ENCODE results near the gene PPP1R7. TPM values are rescaled to one million over a fixed set of nuclear protein-coding genes. Genes with fewer than 3 reads are reported as not detected.

PPP1R7 gene, protein sequence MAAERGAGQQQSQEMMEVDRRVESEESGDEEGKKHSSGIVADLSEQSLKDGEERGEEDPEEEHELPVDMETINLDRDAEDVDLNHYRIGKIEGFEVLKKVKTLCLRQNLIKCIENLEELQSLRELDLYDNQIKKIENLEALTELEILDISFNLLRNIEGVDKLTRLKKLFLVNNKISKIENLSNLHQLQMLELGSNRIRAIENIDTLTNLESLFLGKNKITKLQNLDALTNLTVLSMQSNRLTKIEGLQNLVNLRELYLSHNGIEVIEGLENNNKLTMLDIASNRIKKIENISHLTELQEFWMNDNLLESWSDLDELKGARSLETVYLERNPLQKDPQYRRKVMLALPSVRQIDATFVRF
- total RNA-seq: 104 and 120 TPM in 2 replicates

GRCh38 chr2:241149925-241150659 lies at the start of gene PPP1R7:
Gene PPP1R7 (plus strand): TSS chr2:241150467. CDS start chr2:241150496, 29 bp downstream.

DNA sequence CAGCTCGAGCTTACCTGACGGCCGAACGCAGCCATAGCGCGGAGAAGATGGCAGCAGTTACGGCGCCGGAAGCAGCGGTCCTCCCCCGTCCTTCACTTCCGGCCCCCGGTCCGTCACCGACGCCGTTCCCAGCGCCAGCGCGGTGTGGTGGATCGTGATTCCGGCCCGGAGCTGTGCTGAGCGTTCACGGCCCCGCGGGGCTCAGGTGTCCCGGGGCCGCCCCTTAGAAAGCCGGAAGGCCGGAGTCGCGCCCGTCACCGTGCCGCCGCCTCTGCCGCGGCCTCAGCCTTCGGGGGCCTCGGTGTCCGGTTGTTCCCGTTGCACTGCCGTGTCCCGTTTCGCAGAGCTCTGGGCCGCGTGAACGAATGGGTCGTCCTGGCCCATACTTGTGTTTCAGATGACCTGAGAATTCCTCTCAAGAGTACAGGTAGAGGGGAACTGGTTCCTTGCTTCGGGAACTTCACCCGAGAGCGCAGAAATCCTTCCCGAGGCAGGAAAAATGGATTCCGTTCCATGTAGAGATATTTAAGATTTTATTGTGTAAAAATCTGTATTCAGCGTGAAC lies 47.9 kb upstream of the PPP1R7 start, which contains the start of gene MTERF4:
MTERF4 (minus strand) TSS at position 49 of the 565 bp plus-strand sequence; CDS start at position 35, 14 bp downstream.

GRCh38 chr2:241148891-241149674 lies 1.2 kb upstream of the PPP1R7 start, which contains the start of gene PASK:
Gene PASK (minus strand): TSS chr2:241149472. CDS start chr2:241143032, 6,440 bp downstream.

DNA sequence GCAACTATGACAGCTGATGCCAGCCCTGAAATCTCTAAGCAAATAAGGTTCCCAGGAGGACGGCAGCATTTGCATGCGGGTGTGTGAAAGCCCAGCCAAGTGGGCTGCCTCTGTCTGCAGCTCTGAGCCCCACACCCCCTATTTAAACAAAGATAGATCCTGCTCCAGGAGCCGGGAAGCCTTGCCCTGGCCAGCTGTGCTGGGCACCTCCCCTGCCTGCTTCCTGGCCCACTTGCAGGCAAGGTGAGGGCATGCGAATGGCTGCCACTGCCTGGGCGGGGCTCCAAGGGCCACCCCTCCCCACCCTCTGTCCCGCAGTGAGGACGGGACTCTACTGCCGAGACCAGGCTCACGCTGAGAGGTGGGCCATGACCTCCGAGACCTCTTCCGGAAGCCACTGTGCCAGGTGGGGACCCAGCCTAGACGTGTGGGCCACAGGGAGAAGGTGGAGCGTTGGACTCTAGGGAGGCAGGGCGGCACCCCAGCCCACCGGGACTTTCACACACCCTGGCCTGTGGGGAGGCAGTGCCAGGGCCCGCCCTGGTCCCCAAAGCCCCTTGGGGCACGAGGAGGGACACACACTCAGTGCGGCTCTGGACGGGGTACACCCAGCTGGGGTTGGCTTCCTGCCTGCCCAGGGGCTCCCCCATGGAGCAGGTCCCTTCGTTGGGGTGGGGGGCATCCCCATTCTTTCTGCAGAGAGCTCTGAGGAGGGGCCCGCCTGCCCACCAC lies 38.3 kb downstream of the PPP1R7 start, which contains the start of gene ANO7:
ANO7 (plus strand) TSS at position 317 of the 732 bp plus-strand sequence. CDS start 1,387 bp downstream, outside the sequence.

Other genes with a start within 250 kb of the PPP1R7 start
- gene CROCC2, start 244.1 kb upstream of the PPP1R7 start, total RNA-seq: not detected in 2 replicates
- 3.8 and 4.3 TPM in 2 replicates for gene SNED1, start 151.8 kb upstream of the PPP1R7 start, total RNA-seq
- gene MTERF4, start 48.2 kb upstream of the PPP1R7 start, total RNA-seq: 14.1 and 18.4 TPM in 2 replicates
- gene PASK, start 995 bp upstream of the PPP1R7 start, total RNA-seq: 4.3 and 5.0 TPM in 2 replicates
- gene ANO7, start 38.2 kb downstream of the PPP1R7 start, total RNA-seq: 1.1 and 1.8 TPM in 2 replicates
- 309 and 346 TPM in 2 replicates for gene HDLBP, start 165.2 kb downstream of the PPP1R7 start, total RNA-seq
- 352 and 365 TPM in 2 replicates for gene SEPTIN2, start 165.5 kb downstream of the PPP1R7 start, total RNA-seq
- gene FARP2, start 205.8 kb downstream of the PPP1R7 start, total RNA-seq: 20.3 and 23.6 TPM in 2 replicates

Data from mammary microvascular endothelial cell (primary cell).